ENCODE measurements around the gene AZIN2.

The AZIN2 gene

GRCh38 chr1:33151116-33151515, 70.2 kb downstream of the AZIN2 start:
- DNase-seq (ENCODE audit: low read depth in 2 of 2): no peak

GRCh38 chr1:33152685-33153432, 71.9 kb downstream of the AZIN2 start:
- DNase-seq (ENCODE audit: low read depth in 2 of 2): no peak

GRCh38 chr1:33153650-33154049, 72.7 kb downstream of the AZIN2 start:
- DNase-seq (ENCODE audit: low read depth in 2 of 2): no peak

- no peak for DNase-seq (ENCODE audit: low read depth in 2 of 2)
Observed at GRCh38 chr1:33155877-33156538, 75.1 kb downstream of the AZIN2 start.

DNA sequence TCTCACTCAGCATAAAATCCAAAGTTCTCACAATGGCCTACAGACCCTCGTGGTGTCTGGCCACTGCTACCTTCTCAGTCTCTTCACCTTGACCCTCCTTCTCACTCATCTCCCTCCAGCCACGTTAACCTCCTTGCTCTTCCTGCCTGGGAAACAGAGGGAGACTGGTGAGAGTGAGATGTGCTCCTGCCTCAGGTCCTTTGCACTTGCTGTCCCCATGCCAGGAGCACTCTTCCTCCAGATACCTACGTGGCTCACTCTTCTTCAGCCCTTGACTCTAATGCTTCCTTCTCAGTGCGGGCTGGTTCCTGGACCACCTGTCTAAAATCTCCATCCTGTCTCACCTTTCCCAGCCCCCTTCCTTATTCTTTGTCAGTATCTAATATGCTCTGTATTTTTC, 76.2 kb downstream of the AZIN2 start:
- no peak for DNase-seq (ENCODE audit: low read depth in 2 of 2)

GRCh38 chr1:33158366-33158765, 77.4 kb downstream of the AZIN2 start:
- DNase-seq (ENCODE audit: low read depth in 2 of 2): no peak

DNA sequence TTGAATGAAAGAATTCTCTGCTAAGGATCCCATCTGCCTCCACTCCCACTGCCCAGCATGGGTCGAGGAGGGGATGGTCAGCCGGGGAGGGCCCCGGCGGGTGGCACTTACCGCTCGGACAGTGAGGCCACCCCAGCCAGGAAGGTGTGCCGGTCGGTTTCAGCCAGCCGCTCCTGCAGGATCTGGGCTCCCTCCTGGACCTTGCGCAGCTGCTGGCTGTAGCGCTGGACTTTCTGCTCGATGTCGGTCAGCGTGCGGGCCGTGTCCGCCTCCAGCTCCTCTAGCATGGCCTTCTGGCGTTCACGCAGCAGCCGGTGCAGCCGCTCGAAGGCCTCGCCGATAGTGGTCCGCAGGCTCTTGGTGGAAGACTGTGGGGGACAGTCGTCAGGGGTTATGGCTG, 78.6 kb downstream of the AZIN2 start:
- DNase-seq (ENCODE audit: low read depth in 2 of 2): no peak

DNA sequence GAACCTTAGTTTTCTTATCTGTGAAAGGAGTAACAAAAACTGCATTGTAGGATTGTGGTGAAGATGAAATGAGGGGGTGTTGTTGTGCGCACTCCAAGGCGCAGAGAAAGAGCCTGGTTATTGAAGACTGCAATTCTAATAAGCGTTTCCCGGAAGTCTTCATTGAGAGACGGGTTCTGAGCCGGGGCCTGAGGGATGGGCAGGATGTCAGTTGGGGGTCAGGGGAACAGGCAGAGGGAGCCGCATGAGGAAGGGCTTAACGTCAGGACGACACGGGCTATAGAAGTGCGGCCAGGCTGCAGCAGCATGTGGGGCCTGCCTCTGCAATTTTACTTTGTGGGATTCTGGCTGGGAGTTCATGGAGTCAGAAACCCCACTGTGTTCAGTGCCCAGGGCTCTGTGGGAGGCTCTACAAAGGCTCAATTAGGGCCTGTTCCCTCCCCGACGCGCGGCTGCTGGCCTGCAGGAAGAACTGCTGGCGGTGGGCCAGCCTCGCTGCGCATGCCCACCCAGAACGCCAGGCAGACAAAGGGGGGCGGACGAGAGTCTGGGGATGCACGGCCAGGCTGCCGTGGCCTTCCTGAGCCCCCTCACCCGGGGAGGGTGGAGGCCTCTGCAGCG, 80.2 kb downstream of the AZIN2 start:
- no peak for DNase-seq (ENCODE audit: low read depth in 2 of 2)

GRCh38 chr1:33162141-33162540, 81.2 kb downstream of the AZIN2 start:
- DNase-seq (ENCODE audit: low read depth in 2 of 2): no peak

GRCh38 chr1:33163621-33164519, 82.9 kb downstream of the AZIN2 start:
- no peak for DNase-seq (ENCODE audit: low read depth in 2 of 2)

GRCh38 chr1:33165209-33165608, 84.3 kb downstream of the AZIN2 start:
- no peak for DNase-seq (ENCODE audit: low read depth in 2 of 2)

DNA sequence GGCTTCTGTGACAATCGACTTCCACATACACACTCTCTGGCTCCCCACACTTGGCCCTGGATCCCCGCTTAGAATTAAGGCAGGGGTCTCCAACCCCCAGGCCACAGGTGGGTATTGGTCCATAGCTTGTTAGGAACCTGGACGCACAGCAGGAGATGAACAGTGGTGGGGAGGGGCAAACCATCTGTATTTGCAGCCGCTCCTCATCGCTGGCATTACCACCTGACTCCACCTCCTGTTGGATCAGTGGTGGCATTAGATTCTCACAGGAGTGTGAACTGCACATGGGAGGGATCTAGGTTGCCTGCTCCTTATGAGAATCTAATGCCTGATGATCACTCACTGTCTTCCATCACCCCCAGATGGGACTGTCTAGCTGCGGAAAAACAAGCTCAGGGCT, 84.9 kb downstream of the AZIN2 start:
- DNase-seq (ENCODE audit: low read depth in 2 of 2): no peak

DNA sequence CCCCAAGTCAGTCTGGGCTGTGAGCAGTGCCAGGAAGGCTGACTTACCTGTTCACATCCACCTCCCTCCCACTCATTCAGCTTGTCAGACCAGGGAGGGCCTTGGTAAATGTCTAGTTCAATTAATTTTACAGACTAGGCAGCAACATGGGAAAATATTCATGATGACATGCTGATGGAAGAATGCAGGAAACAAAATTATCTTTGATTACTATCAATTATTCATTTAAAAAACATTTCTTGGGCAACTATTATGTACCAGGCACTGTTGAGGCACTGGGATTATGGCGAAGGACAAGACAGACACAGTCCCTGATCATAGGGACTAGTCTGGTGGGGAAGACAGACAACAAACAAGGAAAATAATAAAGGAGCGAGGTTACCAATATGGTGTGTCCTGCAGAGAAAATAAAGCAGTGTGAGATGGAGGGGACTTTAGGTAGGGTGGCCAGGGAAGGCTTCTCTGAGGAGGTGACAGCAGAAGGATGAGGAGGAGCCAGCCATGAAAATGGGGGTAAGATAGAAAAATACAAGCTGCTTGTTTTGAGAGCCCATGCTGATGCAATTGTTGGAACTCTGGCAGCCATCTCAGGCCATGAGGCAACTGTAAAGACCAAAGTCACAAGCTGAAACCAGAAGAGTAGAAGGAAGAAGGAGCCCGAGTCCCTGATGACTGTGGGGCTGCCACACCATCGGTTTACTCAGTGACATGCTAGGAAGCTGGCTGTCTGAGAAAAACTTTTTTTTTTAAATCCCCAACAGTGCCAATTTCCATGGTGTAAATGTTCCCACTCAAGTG, 86.9 kb downstream of the AZIN2 start:
- DNase-seq (ENCODE audit: low read depth in 2 of 2): no peak

DNA sequence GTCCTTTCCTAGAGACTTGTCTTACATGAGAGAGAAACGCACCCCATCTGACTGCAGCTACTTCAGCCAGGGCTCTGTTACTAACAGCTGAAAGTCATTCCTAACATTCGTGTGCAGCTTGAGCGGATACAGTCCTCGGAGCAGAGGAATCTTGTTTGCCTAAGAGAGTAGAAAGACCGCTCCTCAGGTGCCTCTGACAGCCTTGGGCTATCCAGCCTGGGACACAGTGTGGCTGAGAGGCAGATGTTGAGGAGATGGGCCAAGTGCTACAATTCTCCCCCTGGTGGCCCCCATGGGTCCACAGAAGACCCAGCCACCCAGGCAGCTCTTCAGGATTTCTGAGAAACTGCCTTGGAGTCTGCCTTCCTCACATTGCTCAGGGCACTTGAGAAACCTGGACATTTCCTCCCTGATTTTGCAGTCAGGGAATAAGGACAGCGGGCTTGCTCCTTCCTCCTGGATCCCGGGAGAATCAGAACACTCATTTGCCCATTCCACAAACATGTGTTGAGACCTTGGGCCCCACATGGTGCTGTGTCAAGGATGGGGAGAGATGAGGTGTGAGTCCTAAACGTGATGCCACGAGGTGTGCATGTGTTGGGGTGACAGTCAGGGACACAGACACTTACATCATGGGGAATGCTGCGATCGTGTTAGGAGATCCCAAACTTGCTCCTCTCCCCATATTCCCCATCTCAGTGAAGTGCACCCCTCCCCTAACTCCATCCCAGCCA, 87.8 kb downstream of the AZIN2 start:
- no peak for DNase-seq (ENCODE audit: low read depth in 2 of 2)

- DNase-seq (ENCODE audit: low read depth in 2 of 2): no peak
Observed at GRCh38 chr1:33169290-33170055, 88.5 kb downstream of the AZIN2 start.

Data from stimulated activated CD8-positive, alpha-beta memory T cell treated with anti-CD3 and anti-CD28 coated beads, Interleukin-15, amount 100 ng/mL, for 48 hours (primary cell).